IPS DF 6.9 (cell line): ENCODE results near the gene CAMK1D.
"Not testable (repeated sequence)": the region's sequence is repeated elsewhere in the genome, so short reads cannot be mapped to it uniquely, and the experiment has no call there.

Source experiments
- DNase-seq: peaks from one replicate; pipeline ENCODE4 v3.0.0-alpha.2; 2013; ENCODE audit warnings: low read depth, low spot score
- H3K27ac ChIP-seq: one replicate; pipeline ENCODE4 v1.5.1; 2013; ENCODE audit warnings: low read length, control low read depth
- H3K27me3 ChIP-seq: 2 replicates; pipeline ENCODE4 v1.6.1; 2013; ENCODE audit warnings: mild to moderate bottlenecking, low read length; ENCODE audit not compliant: control insufficient read depth, insufficient read depth
- H3K36me3 ChIP-seq: 2 replicates; pipeline ENCODE4 v1.6.1; 2013; ENCODE audit warnings: low read length; ENCODE audit not compliant: control insufficient read depth, insufficient read depth
- H3K4me1 ChIP-seq: 2 replicates; pipeline ENCODE4 v1.6.1; 2013; ENCODE audit warnings: low read length; ENCODE audit not compliant: control insufficient read depth, insufficient read depth
- H3K4me3 ChIP-seq: 2 replicates; pipeline ENCODE4 v1.5.1; 2013; ENCODE audit warnings: mild to moderate bottlenecking, low read length
- H3K9me3 ChIP-seq: 2 replicates; pipeline ENCODE4 v1.6.1; 2013; ENCODE audit warnings: low read length, inconsistent platforms; ENCODE audit not compliant: control insufficient read depth, insufficient read depth
- WGBS: extraction: QIAGEN DNeasy Blood & Tissue Kit; methylation state at CpG from one replicate; pipeline ENCODE4 v1.1.7; 2013; ENCODE audit warnings: mixed read lengths, missing lambda C conversion rate; ENCODE audit not compliant: insufficient read length, insufficient coverage; 5-methylcytosine and 5-hydroxymethylcytosine counted together

CAMK1D gene

GRCh38 chr10:12704488-12704887 lies 355.1 kb downstream of the CAMK1D start:
- no CpG with 5 or more reads among the region's 3 CpGs for WGBS
- Histone ChIP-seq H3K27ac (no peak overlapping the region), H3K4me3 (no peak overlapping the region), H3K4me1 (no peaks in the 10 kb centered on the region; the same call in 1 of the 2 replicates), H3K9me3 (no peaks in the 10 kb centered on the region), H3K27me3 (no peaks in the 10 kb centered on the region; the same call in 1 of the 2 replicates), H3K36me3 (no peaks in the 10 kb centered on the region)
- DNase-seq = no peak

DNA sequence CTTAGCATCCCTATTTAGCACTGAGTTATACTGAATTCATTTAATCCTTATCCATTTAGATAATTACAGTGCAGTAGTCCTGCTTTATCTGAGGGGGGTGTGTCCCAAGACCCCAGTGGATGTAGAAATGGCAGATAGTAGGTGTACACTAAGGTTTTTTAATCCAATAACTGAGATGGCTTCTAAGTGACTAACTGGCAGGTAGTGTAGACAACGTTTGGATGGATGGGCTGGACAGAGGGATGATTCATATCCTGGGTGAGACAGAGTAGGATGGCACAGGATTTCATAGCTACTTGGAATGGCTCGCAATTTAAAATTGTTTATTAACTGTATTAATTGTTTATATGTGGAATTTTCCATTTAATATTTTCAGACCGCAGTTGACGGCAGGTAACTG lies 356.6 kb downstream of the CAMK1D start:
- Histone ChIP-seq H3K4me3 (no peak overlapping the region), H3K27ac (no peak overlapping the region), H3K4me1 (no peaks in the 10 kb centered on the region; the same call in 1 of the 2 replicates), H3K36me3 (no peaks in the 10 kb centered on the region), H3K9me3 (no peaks in the 10 kb centered on the region), H3K27me3 (no peaks in the 10 kb centered on the region; the same call in 1 of the 2 replicates)
- no CpG with 5 or more reads among the region's 4 CpGs for WGBS
- no peak for DNase-seq

DNA sequence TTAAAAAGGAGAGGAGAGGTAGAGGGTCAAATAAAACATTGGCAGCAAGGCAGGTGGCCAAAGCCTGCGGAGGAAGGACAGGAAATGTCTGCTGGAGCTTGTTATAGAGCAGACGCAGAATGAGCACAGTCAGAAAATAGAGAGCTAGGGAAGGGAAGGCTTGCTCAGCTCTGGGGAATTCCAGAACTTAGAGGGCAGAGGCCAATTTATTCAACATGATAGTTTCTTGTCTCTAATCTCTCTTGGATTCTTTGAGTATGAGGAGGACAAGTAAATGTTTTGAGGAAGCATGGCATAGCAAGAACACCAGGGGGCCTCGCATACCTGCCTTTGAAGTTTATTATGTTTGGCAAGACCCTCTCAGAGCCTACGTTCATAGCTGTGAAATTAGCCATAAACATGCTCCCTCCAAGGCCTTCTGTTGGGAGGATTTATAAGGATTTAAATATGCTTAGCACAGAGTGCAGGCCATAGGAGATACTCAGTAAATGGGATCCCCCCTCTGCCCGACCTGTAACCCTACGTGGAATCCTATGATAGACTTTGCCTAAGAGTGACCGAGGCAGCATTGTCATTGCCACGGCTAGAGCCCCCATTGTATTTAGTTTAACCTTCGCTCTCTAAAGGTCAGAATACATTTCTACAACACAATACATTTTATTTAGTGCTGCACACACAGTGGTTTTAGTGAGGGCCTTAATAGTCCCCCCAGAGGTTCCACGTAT lies 358.3 kb downstream of the CAMK1D start:
- H3K36me3 ChIP-seq = no peaks in the 10 kb centered on the region
- no CpG with 5 or more reads among the region's 10 CpGs for WGBS
- no peaks in the 10 kb centered on the region; the same call in 1 of the 2 replicates for H3K27me3 ChIP-seq
- H3K9me3 ChIP-seq = no peaks in the 10 kb centered on the region
- DNase-seq = no peak
- H3K4me1 ChIP-seq = no peaks in the 10 kb centered on the region; the same call in 1 of the 2 replicates
- H3K27ac ChIP-seq = no peak overlapping the region
- no peak overlapping the region for H3K4me3 ChIP-seq

DNA sequence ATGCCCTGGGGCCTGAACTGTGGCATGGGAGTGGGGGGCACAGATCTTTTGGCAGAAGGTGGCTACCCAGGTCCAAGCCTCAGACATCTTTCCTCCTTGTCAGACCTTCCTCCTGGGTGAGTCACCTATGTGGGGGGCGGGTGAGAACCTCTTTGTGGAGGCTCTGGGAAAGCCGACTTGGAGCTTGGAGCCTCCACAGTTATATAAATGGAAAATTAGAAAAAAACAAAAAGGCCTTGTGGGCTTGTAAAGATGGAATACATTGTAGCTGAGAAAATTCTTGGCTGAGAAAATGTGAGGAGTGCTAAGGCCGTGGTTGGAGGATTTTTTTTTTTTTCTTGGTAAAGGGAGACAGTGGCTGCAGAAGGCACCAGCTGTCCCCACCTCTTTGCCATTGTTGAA lies 359.7 kb downstream of the CAMK1D start:
- no CpG with 5 or more reads among the region's 3 CpGs for WGBS
- Histone ChIP-seq H3K27ac (no peak overlapping the region), H3K4me1 (no peaks in the 10 kb centered on the region; the same call in 1 of the 2 replicates), H3K27me3 (no peaks in the 10 kb centered on the region; the same call in 1 of the 2 replicates), H3K4me3 (no peak overlapping the region), H3K36me3 (no peaks in the 10 kb centered on the region), H3K9me3 (no peaks in the 10 kb centered on the region)
- no peak for DNase-seq

DNA sequence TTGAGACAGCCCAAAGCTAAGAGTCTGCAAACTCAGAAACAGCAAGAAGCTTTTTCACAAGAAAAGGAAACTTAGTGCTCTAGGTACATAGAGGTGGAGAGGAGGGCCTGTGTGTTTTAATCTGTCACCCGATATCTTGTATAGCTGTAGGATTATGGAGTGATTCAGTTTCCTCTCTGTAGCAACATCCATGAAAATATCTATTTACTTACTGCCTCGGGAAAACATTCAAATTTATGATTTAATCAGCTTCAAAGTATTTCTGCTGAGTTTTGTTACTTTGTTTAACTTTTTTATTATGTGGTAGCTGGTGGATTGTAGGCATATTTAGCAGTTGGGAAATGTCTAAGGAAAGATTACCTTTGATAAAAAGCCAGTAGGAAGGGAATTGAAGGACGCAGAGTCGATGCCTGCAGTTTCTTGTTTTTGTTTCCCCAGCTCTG lies 360.2 kb downstream of the CAMK1D start:
- no peak for DNase-seq
- Histone ChIP-seq H3K27ac (no peak overlapping the region), H3K36me3 (no peaks in the 10 kb centered on the region), H3K9me3 (no peaks in the 10 kb centered on the region), H3K4me3 (no peak overlapping the region), H3K27me3 (no peaks in the 10 kb centered on the region; the same call in 1 of the 2 replicates), H3K4me1 (no peaks in the 10 kb centered on the region; the same call in 1 of the 2 replicates)
- no CpG with 5 or more reads among the region's 4 CpGs for WGBS

DNA sequence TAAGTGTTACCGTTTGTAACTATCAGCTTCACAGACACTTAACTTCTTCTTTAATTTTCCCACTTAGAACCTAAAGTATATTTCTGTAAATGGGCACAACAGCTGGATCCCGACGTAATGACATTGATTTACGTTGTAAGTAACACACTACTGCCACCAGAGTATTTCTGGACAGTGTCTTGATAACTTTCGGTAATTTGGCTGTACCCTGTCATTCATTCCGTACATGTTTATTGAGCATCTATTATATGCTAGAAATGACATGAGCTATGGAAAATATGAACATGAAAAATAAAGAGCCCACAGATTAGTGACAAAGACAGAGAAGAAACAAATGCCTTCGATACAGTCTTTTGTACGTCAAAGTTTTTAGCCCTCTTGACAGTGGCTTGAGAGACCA lies 360.8 kb downstream of the CAMK1D start:
- Histone ChIP-seq H3K4me3 (no peak overlapping the region), H3K27me3 (no peaks in the 10 kb centered on the region; the same call in 1 of the 2 replicates), H3K4me1 (no peaks in the 10 kb centered on the region; the same call in 1 of the 2 replicates), H3K36me3 (no peaks in the 10 kb centered on the region), H3K27ac (no peak overlapping the region), H3K9me3 (no peaks in the 10 kb centered on the region)
- no CpG with 5 or more reads among the region's 8 CpGs for WGBS
- DNase-seq = no peak

- Histone ChIP-seq H3K27ac (no peak overlapping the region), H3K4me1 (no peaks in the 10 kb centered on the region; the same call in 1 of the 2 replicates), H3K4me3 (no peak overlapping the region), H3K36me3 (no peaks in the 10 kb centered on the region), H3K9me3 (no peaks in the 10 kb centered on the region), H3K27me3 (no peaks in the 10 kb centered on the region; the same call in 1 of the 2 replicates)
- WGBS = no CpG with 5 or more reads among the region's 9 CpGs
- peak; percentile 41 for DNase-seq
Observed at GRCh38 chr10:12710594-12711349, 361.4 kb downstream of the CAMK1D start.

- H3K9me3 ChIP-seq = no peaks in the 10 kb centered on the region
- H3K27me3 ChIP-seq = no peaks in the 10 kb centered on the region; the same call in 1 of the 2 replicates
- no peaks in the 10 kb centered on the region for H3K36me3 ChIP-seq
- H3K4me1 ChIP-seq = no peaks in the 10 kb centered on the region; the same call in 1 of the 2 replicates
- H3K4me3 ChIP-seq = no peak overlapping the region
- WGBS = no CpG with 5 or more reads among the region's 6 CpGs
- H3K27ac ChIP-seq = no peak overlapping the region
- no peak for DNase-seq
Observed at GRCh38 chr10:12711350-12711708, 362.0 kb downstream of the CAMK1D start.

DNA sequence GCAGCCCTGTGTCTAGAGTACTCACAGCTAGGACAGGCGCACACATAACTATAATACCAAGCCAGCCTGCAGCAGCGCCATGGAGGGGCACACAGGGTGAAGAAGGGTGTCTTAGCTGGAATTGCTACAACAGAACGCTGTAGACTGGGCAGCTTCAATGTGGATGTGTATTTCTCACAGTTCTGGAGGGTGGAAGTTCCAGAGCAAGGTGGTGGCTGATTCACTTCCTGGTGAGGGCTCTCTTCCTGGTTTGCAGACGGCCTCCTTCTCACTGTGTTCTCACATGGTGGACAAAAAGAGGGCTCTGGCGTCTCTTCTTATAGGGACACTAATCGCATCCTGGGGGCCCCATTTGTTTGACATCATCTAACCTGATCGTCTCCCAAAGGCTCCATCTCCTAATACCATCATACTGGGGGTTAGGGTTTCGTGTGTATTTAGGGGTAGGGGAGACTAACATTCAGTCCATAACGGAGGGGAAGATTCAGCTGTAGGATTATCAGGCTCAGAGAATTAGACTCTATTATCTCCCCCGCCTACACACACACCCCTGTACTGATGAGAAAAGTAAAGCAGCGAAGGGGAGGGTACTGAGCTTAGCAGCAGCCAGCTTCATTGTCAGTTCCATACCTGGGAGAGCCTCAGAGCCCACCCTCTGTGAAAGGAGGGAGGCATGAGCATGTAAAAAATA lies 363.1 kb downstream of the CAMK1D start:
- Histone ChIP-seq H3K27me3 (no peaks in the 10 kb centered on the region; the same call in 1 of the 2 replicates), H3K27ac (no peak overlapping the region), H3K4me3 (no peak overlapping the region), H3K36me3 (no peaks in the 10 kb centered on the region), H3K9me3 (no peaks in the 10 kb centered on the region), H3K4me1 (no peaks in the 10 kb centered on the region)
- no peak for DNase-seq
- no CpG with 5 or more reads among the region's 11 CpGs for WGBS

GRCh38 chr10:12712984-12713316 lies 363.6 kb downstream of the CAMK1D start:
- H3K4me1 ChIP-seq, DNase-seq, H3K4me3 ChIP-seq, H3K27me3 ChIP-seq, H3K9me3 ChIP-seq, H3K36me3 ChIP-seq, H3K27ac ChIP-seq: not testable (repeated sequence)
- WGBS = no CpG with 5 or more reads among the region's 6 CpGs
